HepG2 (cell line): ENCODE measurements around the gene XAF1. TPM values are rescaled to one million over a fixed set of nuclear protein-coding genes. Genes with fewer than 3 reads are reported as not detected.

Experiments used
- BCL6 ChIP-seq: IDR thresholded peaks from 2 replicates; pipeline ENCODE4 v1.6.1; 2016; ENCODE audit warnings: missing genetic modification reagents, missing compliant biosample characterization
- CSRNP1 ChIP-seq: sonication (generic); formaldehyde crosslinking; IDR thresholded peaks from 2 replicates; pipeline ENCODE4 v1.8.1; 2023; ENCODE audit warnings: mild to moderate bottlenecking, missing genetic modification reagents
- MXI1 ChIP-seq: IDR thresholded peaks from 3 replicates; pipeline ENCODE4 v1.6.1; 2012; ENCODE audit warnings: low read depth, low read length, inconsistent platforms, borderline replicate concordance
- MYC ChIP-seq: sonication (generic); formaldehyde crosslinking; IDR thresholded peaks from 2 replicates; pipeline ENCODE4 v1.9.0; 2021; ENCODE audit warnings: missing genetic modification reagents, borderline replicate concordance
- NFE2 ChIP-seq: sonication (generic); formaldehyde crosslinking; IDR thresholded peaks from 2 replicates; pipeline ENCODE4 v1.4.0; 2020; ENCODE audit warnings: missing genetic modification reagents
- NFIC ChIP-seq: IDR thresholded peaks from 2 replicates; pipeline ENCODE4 v1.6.1; 2012; ENCODE audit warnings: mild to moderate bottlenecking, low read length, inconsistent platforms
- NR2C2 ChIP-seq: sonication (generic); formaldehyde crosslinking; IDR thresholded peaks from 2 replicates; pipeline ENCODE4 v1.4.0; 2020; ENCODE audit warnings: missing genetic modification reagents, mild to moderate bottlenecking, moderate library complexity, borderline replicate concordance
- YEATS2 ChIP-seq: sonication (generic); formaldehyde crosslinking; IDR thresholded peaks from 2 replicates; pipeline ENCODE4 v1.4.0; 2020; ENCODE audit warnings: missing genetic modification reagents, borderline replicate concordance
- ZFAT ChIP-seq: sonication (generic); formaldehyde crosslinking; conservative IDR thresholded peaks from 2 replicates; pipeline ENCODE4 v1.8.1; 2023; ENCODE audit warnings: missing genetic modification reagents, inconsistent platforms
- ZNF12 ChIP-seq: sonication (generic); formaldehyde crosslinking; IDR thresholded peaks from 2 replicates; pipeline ENCODE4 v1.5.0; 2020; ENCODE audit warnings: missing genetic modification reagents
- ZNF362 ChIP-seq: sonication (generic); formaldehyde crosslinking; IDR thresholded peaks from 2 replicates; pipeline ENCODE4 v1.4.0; 2020; ENCODE audit warnings: missing genetic modification reagents, mild to moderate bottlenecking, borderline replicate concordance
- ZNF570 ChIP-seq: sonication (generic); formaldehyde crosslinking; IDR thresholded peaks from 2 replicates; pipeline ENCODE4 v1.4.0; 2020; ENCODE audit warnings: mild to moderate bottlenecking, missing genetic modification reagents, borderline replicate concordance
- ZNF780A ChIP-seq: sonication (generic); formaldehyde crosslinking; IDR thresholded peaks from 2 replicates; pipeline ENCODE4 v1.8.0; 2022; ENCODE audit warnings: mild to moderate bottlenecking, missing genetic modification reagents, moderate library complexity
- polyA plus RNA-seq, 8 experiments: library from polyadenylated mRNA; depleted of rRNA in 3 of 8; stranded (reverse) in 7 of 8; unstranded in 1 of 8; fragments of >200 nt; fragmentation: Illumina TruSeq in 4 of 8; extraction: Trizol in 4 of 8; gene quantifications; 2 replicates each; pipeline versions ENCODE4 v1.2.1 to v1.2.3, GENCODE V29; 2011 to 2016; ENCODE audit warnings: low read depth in 4 of 8, missing spikeins in 1 of 8, mixed read lengths in 1 of 8; ENCODE audit not compliant: insufficient read depth in 1 of 8
- total RNA-seq, 5 experiments: library from RNA; depleted of rRNA; stranded (reverse); fragments of >200 nt; fragmentation: Illumina TruSeq; extraction: Trizol; gene quantifications; 2 replicates each; pipeline ENCODE4 v1.2.3, GENCODE V29; 2016; ENCODE audit warnings: low read depth in 1 of 5
- TF ChIP-seq, protein P1 (sequence below): sonication (generic); formaldehyde crosslinking; conservative IDR thresholded peaks from 2 replicates; pipeline ENCODE4 v1.4.0; 2020; ENCODE audit warnings: mild to moderate bottlenecking, missing genetic modification reagents, moderate library complexity
- TF ChIP-seq, protein P2 (sequence below): sonication (generic); formaldehyde crosslinking; IDR thresholded peaks from one replicate; pipeline ENCODE4 v1.5.1; 2020; ENCODE audit warnings: mild to moderate bottlenecking, missing genetic modification reagents; ENCODE audit errors: not compliant biosample characterization

The XAF1 gene
- total and polyA plus RNA-seq, 2 of the 13 experiments (the other 11 are each of a cell fraction or from before 2014, with no cell fraction given) = 1.2 to 2.4 TPM

DNA sequence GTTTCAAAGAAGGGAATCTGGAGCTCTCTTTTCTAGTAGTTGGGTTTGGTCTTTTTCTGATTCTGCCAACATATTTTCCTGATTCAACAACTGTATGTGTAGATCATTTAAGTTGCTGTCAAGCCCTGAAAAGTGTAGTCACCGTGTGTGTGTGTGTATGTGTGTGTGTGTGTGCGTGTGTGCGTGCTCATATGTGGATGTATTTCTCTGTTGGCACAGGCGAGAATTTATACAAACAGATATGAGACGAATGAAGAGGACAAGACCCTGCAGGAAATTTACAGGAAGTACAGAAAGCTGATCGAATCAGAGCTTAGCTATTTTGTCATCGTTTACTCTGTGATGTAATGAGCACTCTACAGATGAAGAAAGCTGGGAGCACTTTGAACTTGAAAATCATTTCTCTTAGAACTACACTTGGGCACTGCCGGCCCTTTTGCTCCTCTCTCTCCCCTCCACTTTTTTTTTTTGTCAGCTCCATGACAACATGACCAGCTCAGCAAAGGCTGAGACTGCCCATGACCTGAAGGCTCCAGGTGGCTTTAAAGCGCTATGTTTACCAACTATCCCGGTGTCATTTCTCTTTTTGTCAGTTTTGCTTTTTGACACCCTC, 31.3 kb downstream of the XAF1 start (continued):
- TF ChIP-seq, protein P1, sequence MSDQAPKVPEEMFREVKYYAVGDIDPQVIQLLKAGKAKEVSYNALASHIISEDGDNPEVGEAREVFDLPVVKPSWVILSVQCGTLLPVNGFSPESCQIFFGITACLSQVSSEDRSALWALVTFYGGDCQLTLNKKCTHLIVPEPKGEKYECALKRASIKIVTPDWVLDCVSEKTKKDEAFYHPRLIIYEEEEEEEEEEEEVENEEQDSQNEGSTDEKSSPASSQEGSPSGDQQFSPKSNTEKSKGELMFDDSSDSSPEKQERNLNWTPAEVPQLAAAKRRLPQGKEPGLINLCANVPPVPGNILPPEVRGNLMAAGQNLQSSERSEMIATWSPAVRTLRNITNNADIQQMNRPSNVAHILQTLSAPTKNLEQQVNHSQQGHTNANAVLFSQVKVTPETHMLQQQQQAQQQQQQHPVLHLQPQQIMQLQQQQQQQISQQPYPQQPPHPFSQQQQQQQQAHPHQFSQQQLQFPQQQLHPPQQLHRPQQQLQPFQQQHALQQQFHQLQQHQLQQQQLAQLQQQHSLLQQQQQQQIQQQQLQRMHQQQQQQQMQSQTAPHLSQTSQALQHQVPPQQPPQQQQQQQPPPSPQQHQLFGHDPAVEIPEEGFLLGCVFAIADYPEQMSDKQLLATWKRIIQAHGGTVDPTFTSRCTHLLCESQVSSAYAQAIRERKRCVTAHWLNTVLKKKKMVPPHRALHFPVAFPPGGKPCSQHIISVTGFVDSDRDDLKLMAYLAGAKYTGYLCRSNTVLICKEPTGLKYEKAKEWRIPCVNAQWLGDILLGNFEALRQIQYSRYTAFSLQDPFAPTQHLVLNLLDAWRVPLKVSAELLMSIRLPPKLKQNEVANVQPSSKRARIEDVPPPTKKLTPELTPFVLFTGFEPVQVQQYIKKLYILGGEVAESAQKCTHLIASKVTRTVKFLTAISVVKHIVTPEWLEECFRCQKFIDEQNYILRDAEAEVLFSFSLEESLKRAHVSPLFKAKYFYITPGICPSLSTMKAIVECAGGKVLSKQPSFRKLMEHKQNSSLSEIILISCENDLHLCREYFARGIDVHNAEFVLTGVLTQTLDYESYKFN (CRISPR knock-in tag) = peak; percentile 46
- TF ChIP-seq CSRNP1 (CRISPR knock-in tag) = no peak
- no peak for TF ChIP-seq YEATS2 (CRISPR knock-in tag)
- TF ChIP-seq, protein P2, sequence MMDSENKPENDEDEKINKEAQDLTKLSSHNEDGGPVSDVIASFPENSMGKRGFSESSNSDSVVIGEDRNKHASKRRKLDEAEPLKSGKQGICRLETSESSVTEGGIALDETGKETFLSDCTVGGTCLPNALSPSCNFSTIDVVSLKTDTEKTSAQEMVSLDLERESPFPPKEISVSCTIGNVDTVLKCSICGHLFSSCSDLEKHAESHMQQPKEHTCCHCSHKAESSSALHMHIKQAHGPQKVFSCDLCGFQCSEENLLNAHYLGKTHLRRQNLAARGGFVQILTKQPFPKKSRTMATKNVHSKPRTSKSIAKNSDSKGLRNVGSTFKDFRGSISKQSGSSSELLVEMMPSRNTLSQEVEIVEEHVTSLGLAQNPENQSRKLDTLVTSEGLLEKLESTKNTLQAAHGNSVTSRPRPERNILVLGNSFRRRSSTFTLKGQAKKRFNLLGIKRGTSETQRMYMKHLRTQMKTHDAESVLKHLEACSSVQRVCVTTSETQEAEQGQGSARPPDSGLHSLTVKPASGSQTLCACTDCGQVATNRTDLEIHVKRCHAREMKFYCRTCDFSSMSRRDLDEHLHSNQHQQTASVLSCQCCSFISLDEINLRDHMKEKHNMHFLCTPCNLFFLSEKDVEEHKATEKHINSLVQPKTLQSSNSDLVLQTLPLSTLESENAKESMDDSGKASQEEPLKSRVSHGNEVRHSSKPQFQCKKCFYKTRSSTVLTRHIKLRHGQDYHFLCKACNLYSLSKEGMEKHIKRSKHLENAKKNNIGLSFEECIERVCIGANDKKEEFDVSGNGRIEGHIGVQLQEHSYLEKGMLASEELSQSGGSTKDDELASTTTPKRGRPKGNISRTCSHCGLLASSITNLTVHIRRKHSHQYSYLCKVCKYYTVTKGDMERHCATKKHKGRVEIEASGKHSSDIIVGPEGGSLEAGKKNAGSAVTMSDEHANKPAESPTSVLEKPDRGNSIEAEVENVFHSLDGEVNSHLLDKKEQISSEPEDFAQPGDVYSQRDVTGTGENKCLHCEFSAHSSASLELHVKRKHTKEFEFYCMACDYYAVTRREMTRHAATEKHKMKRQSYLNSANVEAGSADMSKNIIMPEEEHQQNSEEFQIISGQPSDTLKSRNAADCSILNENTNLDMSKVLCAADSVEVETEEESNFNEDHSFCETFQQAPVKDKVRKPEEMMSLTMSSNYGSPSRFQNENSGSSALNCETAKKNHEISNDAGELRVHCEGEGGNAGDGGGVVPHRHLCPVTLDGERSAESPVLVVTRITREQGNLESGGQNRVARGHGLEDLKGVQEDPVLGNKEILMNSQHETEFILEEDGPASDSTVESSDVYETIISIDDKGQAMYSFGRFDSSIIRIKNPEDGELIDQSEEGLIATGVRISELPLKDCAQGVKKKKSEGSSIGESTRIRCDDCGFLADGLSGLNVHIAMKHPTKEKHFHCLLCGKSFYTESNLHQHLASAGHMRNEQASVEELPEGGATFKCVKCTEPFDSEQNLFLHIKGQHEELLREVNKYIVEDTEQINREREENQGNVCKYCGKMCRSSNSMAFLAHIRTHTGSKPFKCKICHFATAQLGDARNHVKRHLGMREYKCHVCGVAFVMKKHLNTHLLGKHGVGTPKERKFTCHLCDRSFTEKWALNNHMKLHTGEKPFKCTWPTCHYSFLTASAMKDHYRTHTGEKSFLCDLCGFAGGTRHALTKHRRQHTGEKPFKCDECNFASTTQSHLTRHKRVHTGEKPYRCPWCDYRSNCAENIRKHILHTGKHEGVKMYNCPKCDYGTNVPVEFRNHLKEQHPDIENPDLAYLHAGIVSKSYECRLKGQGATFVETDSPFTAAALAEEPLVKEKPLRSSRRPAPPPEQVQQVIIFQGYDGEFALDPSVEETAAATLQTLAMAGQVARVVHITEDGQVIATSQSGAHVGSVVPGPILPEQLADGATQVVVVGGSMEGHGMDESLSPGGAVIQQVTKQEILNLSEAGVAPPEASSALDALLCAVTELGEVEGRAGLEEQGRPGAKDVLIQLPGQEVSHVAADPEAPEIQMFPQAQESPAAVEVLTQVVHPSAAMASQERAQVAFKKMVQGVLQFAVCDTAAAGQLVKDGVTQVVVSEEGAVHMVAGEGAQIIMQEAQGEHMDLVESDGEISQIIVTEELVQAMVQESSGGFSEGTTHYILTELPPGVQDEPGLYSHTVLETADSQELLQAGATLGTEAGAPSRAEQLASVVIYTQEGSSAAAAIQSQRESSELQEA (CRISPR knock-in tag) = no peak
- TF ChIP-seq MXI1 = no peak
- peak; percentile 84 for TF ChIP-seq ZNF362 (CRISPR knock-in tag)
- no peak for TF ChIP-seq ZNF12
- TF ChIP-seq NFE2 = no peak
- no peak for TF ChIP-seq NFIC
- TF ChIP-seq BCL6 (CRISPR knock-in tag) = peak; percentile 56
- no peak for TF ChIP-seq ZNF570
- TF ChIP-seq ZNF780A (CRISPR knock-in tag) = no peak
- TF ChIP-seq NR2C2 (CRISPR knock-in tag) = no peak
- TF ChIP-seq ZFAT (CRISPR knock-in tag) = peak; percentile 15; the same call in 1 of the 2 replicates
- TF ChIP-seq MYC (CRISPR knock-in tag) = no peak
